ENCODE measurements around the gene SUSD3. TPM values are rescaled to one million over a fixed set of nuclear protein-coding genes. Genes with fewer than 3 reads are reported as not detected.

Gene SUSD3
- total RNA-seq, 1 experiment from 2014 or later: 2.2 TPM

- H3K27me3 Mint-ChIP-seq (ENCODE audit: insufficient read depth, unreplicated experiment): no peaks in the 10 kb centered on the region
- DNase-seq: no peak
- CTCF ChIA-PET: no interaction called here
- TF ChIP-seq CTCF (IDR thresholded peaks at IDR 0.05; ENCODE audit: insufficient read depth in 1 of 2, low read depth in 1 of 2, low read length in 1 of 2, severe bottlenecking in 1 of 2, unreplicated experiment in 1 of 2): no peak
- intact Hi-C loops (cut with micrococcal nuclease; ENCODE audit: unreplicated experiment): loop anchor here (5.0 kb wide), 1 partner anchor 40 kb away; the partner anchor contains the start of gene SUSD3
- POLR2A ChIA-PET: no interaction called here
- H3K4me1 ChIP-seq: peaks cover 7% of the 10 kb centered on the region; the same call in 1 of the 2 replicates
- no peaks in the 10 kb centered on the region for H3K27me3 ChIP-seq (replicated peaks; ENCODE audit: control insufficient read depth, insufficient read depth, low read length)
- H3K4me3 Mint-ChIP-seq (ENCODE audit: unreplicated experiment): peak overlapping the region; percentile 75
- no peaks in the 10 kb centered on the region for H3K4me1 Mint-ChIP-seq (ENCODE audit: low read depth, unreplicated experiment)
- no peaks in the 10 kb centered on the region for H3K36me3 ChIP-seq (ENCODE audit: control insufficient read depth, insufficient read depth, low read length)
- H3K9me3 ChIP-seq: no peaks in the 10 kb centered on the region
- peak overlapping the region; percentile 45 for H3K27ac Mint-ChIP-seq (ENCODE audit: unreplicated experiment)
- peak overlapping the region; percentile 69 for H3K4me3 ChIP-seq (ENCODE audit: low read depth, low read length)
- H3K9me3 Mint-ChIP-seq (ENCODE audit: unreplicated experiment): no peaks in the 10 kb centered on the region
- no TSS peak for BruUV-seq (replicated peaks)
- no peaks in the 10 kb centered on the region for H3K36me3 Mint-ChIP-seq (ENCODE audit: insufficient read depth, unreplicated experiment)
Measured at GRCh38 chr9:93096811-93097382, 38.4 kb downstream of the SUSD3 start.

- no peaks in the 10 kb centered on the region for H3K27me3 ChIP-seq (replicated peaks; ENCODE audit: control insufficient read depth, insufficient read depth, low read length)
- H3K36me3 Mint-ChIP-seq (ENCODE audit: insufficient read depth, unreplicated experiment): no peaks in the 10 kb centered on the region
- H3K4me3 ChIP-seq (ENCODE audit: low read depth, low read length): no peak overlapping the region
- no peaks in the 10 kb centered on the region for H3K9me3 ChIP-seq
- H3K36me3 ChIP-seq (ENCODE audit: control insufficient read depth, insufficient read depth, low read length): no peaks in the 10 kb centered on the region
- peak overlapping the region; percentile 75 for H3K4me3 Mint-ChIP-seq (ENCODE audit: unreplicated experiment)
- peak overlapping the region; percentile 45 for H3K27ac Mint-ChIP-seq (ENCODE audit: unreplicated experiment)
- no TSS peak for BruUV-seq (replicated peaks)
- H3K4me1 Mint-ChIP-seq (ENCODE audit: low read depth, unreplicated experiment): no peaks in the 10 kb centered on the region
- intact Hi-C loops (cut with micrococcal nuclease; ENCODE audit: unreplicated experiment): loop anchor here (5.0 kb wide), 1 partner anchor 40 kb away; the partner anchor contains the start of gene SUSD3
- ChIA-PET CTCF (no interaction called here), POLR2A (no interaction called here)
- DNase-seq: no peak
- no peaks in the 10 kb centered on the region for H3K27me3 Mint-ChIP-seq (ENCODE audit: insufficient read depth, unreplicated experiment)
- no peak for TF ChIP-seq CTCF (IDR thresholded peaks at IDR 0.05; ENCODE audit: insufficient read depth in 1 of 2, low read depth in 1 of 2, low read length in 1 of 2, severe bottlenecking in 1 of 2, unreplicated experiment in 1 of 2)
- no peaks in the 10 kb centered on the region for H3K9me3 Mint-ChIP-seq (ENCODE audit: unreplicated experiment)
- H3K4me1 ChIP-seq: peaks cover 7% of the 10 kb centered on the region; the same call in 1 of the 2 replicates
Measured at GRCh38 chr9:93097511-93098201, 39.2 kb downstream of the SUSD3 start.

GRCh38 chr9:93098236-93098946, 39.9 kb downstream of the SUSD3 start:
- no peaks in the 10 kb centered on the region for H3K27me3 ChIP-seq (replicated peaks; ENCODE audit: control insufficient read depth, insufficient read depth, low read length)
- H3K4me3 Mint-ChIP-seq (ENCODE audit: unreplicated experiment): no peak overlapping the region
- no peaks in the 10 kb centered on the region for H3K9me3 Mint-ChIP-seq (ENCODE audit: unreplicated experiment)
- intact Hi-C loops (cut with micrococcal nuclease; ENCODE audit: unreplicated experiment): loop anchor here (5.0 kb wide), 1 partner anchor 41 kb away; the partner anchor contains the start of gene SUSD3
- POLR2A ChIA-PET: no interaction called here
- no peaks in the 10 kb centered on the region for H3K9me3 ChIP-seq
- no peaks in the 10 kb centered on the region for H3K36me3 ChIP-seq (ENCODE audit: control insufficient read depth, insufficient read depth, low read length)
- no peak overlapping the region for H3K4me3 ChIP-seq (ENCODE audit: low read depth, low read length)
- H3K36me3 Mint-ChIP-seq (ENCODE audit: insufficient read depth, unreplicated experiment): no peaks in the 10 kb centered on the region
- DNase-seq: no peak
- BruUV-seq (replicated peaks): no TSS peak
- no peak overlapping the region for H3K27ac Mint-ChIP-seq (ENCODE audit: unreplicated experiment)
- CTCF ChIA-PET: no interaction called here
- H3K4me1 Mint-ChIP-seq (ENCODE audit: low read depth, unreplicated experiment): no peaks in the 10 kb centered on the region
- H3K4me1 ChIP-seq: peaks cover 7% of the 10 kb centered on the region; the same call in 1 of the 2 replicates
- no peak for TF ChIP-seq CTCF (IDR thresholded peaks at IDR 0.05; ENCODE audit: insufficient read depth in 1 of 2, low read depth in 1 of 2, low read length in 1 of 2, severe bottlenecking in 1 of 2, unreplicated experiment in 1 of 2)
- H3K27me3 Mint-ChIP-seq (ENCODE audit: insufficient read depth, unreplicated experiment): no peaks in the 10 kb centered on the region
